Ramos (cell line): Measurements from ENCODE around the gene TTC12.

Source experiments
- in situ Hi-C: fragments of 300-500 bp; cut with MboI; formaldehyde crosslinking; loops from one replicate; pipeline ENCODE4 v1.14.3; 2022; ENCODE audit warnings: low sequenced_read_pairs; ENCODE audit not compliant: unreplicated experiment

Gene TTC12

GRCh38 chr11:113315811-113316210 is 1.4 kb downstream of the TTC12 start:
- in situ Hi-C loops: loop anchor here (25.0 kb wide), 1 partner anchor 946 kb away; no protein-coding TSS in a partner anchor

GRCh38 chr11:113316256-113316655 is 1.9 kb downstream of the TTC12 start:
- in situ Hi-C loops: loop anchor here (25.0 kb wide), 1 partner anchor 946 kb away; no protein-coding TSS in a partner anchor

GRCh38 chr11:113317339-113317738 is 3.0 kb downstream of the TTC12 start:
- in situ Hi-C loops: loop anchor here (25.0 kb wide), 1 partner anchor 945 kb away; no protein-coding TSS in a partner anchor

- in situ Hi-C loops: loop anchor here (25.0 kb wide), 1 partner anchor 943 kb away; no protein-coding TSS in a partner anchor
Observed at GRCh38 chr11:113319085-113319484, 4.7 kb downstream of the TTC12 start.

GRCh38 chr11:113322158-113322557 is 7.8 kb downstream of the TTC12 start:
- in situ Hi-C loops: loop anchor here (25.0 kb wide), 1 partner anchor 940 kb away; no protein-coding TSS in a partner anchor

- in situ Hi-C loops: loop anchor here (25.0 kb wide), 1 partner anchor 938 kb away; no protein-coding TSS in a partner anchor
Observed at GRCh38 chr11:113324250-113324649, 9.9 kb downstream of the TTC12 start.

- in situ Hi-C loops: no loop called here
Observed at GRCh38 chr11:113329725-113330124, 15.3 kb downstream of the TTC12 start.

- in situ Hi-C loops: no loop called here
Observed at GRCh38 chr11:113331441-113331840, 17.1 kb downstream of the TTC12 start.

GRCh38 chr11:113332023-113332422 is 17.6 kb downstream of the TTC12 start:
- in situ Hi-C loops: no loop called here

- in situ Hi-C loops: no loop called here
Observed at GRCh38 chr11:113332638-113333329, 18.4 kb downstream of the TTC12 start.

GRCh38 chr11:113334183-113334582 is 19.8 kb downstream of the TTC12 start:
- in situ Hi-C loops: no loop called here

GRCh38 chr11:113338730-113339129 is 24.3 kb downstream of the TTC12 start:
- in situ Hi-C loops: no loop called here

- in situ Hi-C loops: no loop called here
Observed at GRCh38 chr11:113339929-113340589, 25.7 kb downstream of the TTC12 start.

GRCh38 chr11:113341388-113342165 is 27.2 kb downstream of the TTC12 start:
- in situ Hi-C loops: no loop called here

- in situ Hi-C loops: no loop called here
Observed at GRCh38 chr11:113345978-113346377, 31.6 kb downstream of the TTC12 start.

- in situ Hi-C loops: no loop called here
Observed at GRCh38 chr11:113349528-113349927, 35.1 kb downstream of the TTC12 start.

- in situ Hi-C loops: no loop called here
Observed at GRCh38 chr11:113350336-113351067, 36.1 kb downstream of the TTC12 start.

GRCh38 chr11:113351068-113351450 is 36.7 kb downstream of the TTC12 start:
- in situ Hi-C loops: no loop called here

- in situ Hi-C loops: no loop called here
Observed at GRCh38 chr11:113351480-113351879, 37.1 kb downstream of the TTC12 start.

GRCh38 chr11:113356203-113356602 is 41.8 kb downstream of the TTC12 start:
- in situ Hi-C loops: no loop called here
